Body of pancreas (tissue), 4 donors: ENCODE measurements around the gene ADD1. TPM values are rescaled to one million over a fixed set of nuclear protein-coding genes. Genes with fewer than 3 reads are reported as not detected.

ENCODE experiments used
- ATAC-seq: fragments of 150-250 bp; one replicate; pipeline ENCODE4 v1.9.1; 2016
- DNase-seq, 4 donors: peaks; one replicate each; pipeline ENCODE4 v3.0.0-alpha.2; 2019
- H3K27ac ChIP-seq, 4 donors: fragments of 200-600 bp; sonication (generic); 1 replicate in 3 of 4; 2 replicates in 1 of 4; pipeline versions ENCODE4 v1.5.1 to v1.6.1; 2016 to 2019; ENCODE audit warnings: mild to moderate bottlenecking in 1 of 4, mixed read lengths in 1 of 4, moderate library complexity in 1 of 4
- H3K27me3 ChIP-seq, 2 donors: fragments of 200-600 bp; sonication (generic); one replicate each; pipeline ENCODE4 v1.6.0; 2016; ENCODE audit warnings: mild to moderate bottlenecking in 1 of 2
- H3K36me3 ChIP-seq, 2 donors: fragments of 200-600 bp; sonication (generic); replicated peaks in 1 of 2; 2 replicates each; pipeline ENCODE4 v1.5.1; 2016; ENCODE audit warnings: low read depth in 2 of 2; ENCODE audit not compliant: insufficient read depth in 1 of 2
- H3K4me1 ChIP-seq: fragments of 200-600 bp; sonication (generic); one replicate; pipeline ENCODE4 v1.6.0; 2016
- H3K4me3 ChIP-seq, 2 donors: fragments of 200-600 bp; sonication (generic); 1 replicate in 1 of 2; 2 replicates in 1 of 2; pipeline ENCODE4 v1.5.1; 2016 to 2019
- H3K9me3 ChIP-seq, 3 donors: fragments of 200-600 bp; sonication (generic); 1 replicate in 2 of 3; 2 replicates in 1 of 3; pipeline ENCODE4 v1.5.1; 2016
- POLR2A ChIP-seq, 3 donors: fragments of 450-650 bp; IDR thresholded peaks; one replicate each; pipeline ENCODE4 v1.6.1; 2016; ENCODE audit warnings: antibody characterized with exemption in 3 of 3, mild to moderate bottlenecking in 2 of 3
- WGBS, 2 donors: methylation state at CpG; one replicate each; pipeline ENCODE4 v1.1.5; 2017; 5-methylcytosine and 5-hydroxymethylcytosine counted together
- intact Hi-C: fragments of 100-400 bp; cut with DNase I; formaldehyde crosslinking; loops from one replicate; pipeline ENCODE4 v1.15.1; 2023
- total RNA-seq, 2 donors: library from RNA; depleted of rRNA; stranded (reverse); fragments of >200 nt; gene quantifications; one replicate each; pipeline ENCODE4 v1.1.0, GENCODE V29; 2016
- TF ChIP-seq, protein P1 (sequence below), 7 experiments: fragments of 450-650 bp in 4 of 7; fragments of 200-600 bp in 3 of 7; sonication (generic) in 3 of 7; IDR thresholded peaks; one replicate each; pipeline ENCODE4 v1.5.1; 2016 to 2019; ENCODE audit warnings: antibody characterized with exemption in 7 of 7

The ADD1 gene
- total RNA-seq, 2 donors from 2014 or later, result 84.1 to 266 TPM

GRCh38 chr4:2833671-2834000 is 10.0 kb upstream of the ADD1 start:
- H3K4me1 ChIP-seq, result peaks cover 4% of the 10 kb centered on the region
- H3K4me3 ChIP-seq, result no peak overlapping the region
- DNase-seq, result peak in 1 of 4 donors; percentile 4
- no peaks in the 10 kb centered on the region for H3K9me3 ChIP-seq
- 94 to 96% methylated on average over 5 to 7 of the region's 7 CpGs for WGBS, 2 donors
- intact Hi-C loops, result no loop called here
- no peak overlapping the region for H3K27ac ChIP-seq
- no peak for ATAC-seq
- H3K27me3 ChIP-seq, result no peaks in the 10 kb centered on the region
- TF ChIP-seq POLR2A (IDR thresholded peaks at IDR 0.05), result no peak
- TF ChIP-seq, protein P1, sequence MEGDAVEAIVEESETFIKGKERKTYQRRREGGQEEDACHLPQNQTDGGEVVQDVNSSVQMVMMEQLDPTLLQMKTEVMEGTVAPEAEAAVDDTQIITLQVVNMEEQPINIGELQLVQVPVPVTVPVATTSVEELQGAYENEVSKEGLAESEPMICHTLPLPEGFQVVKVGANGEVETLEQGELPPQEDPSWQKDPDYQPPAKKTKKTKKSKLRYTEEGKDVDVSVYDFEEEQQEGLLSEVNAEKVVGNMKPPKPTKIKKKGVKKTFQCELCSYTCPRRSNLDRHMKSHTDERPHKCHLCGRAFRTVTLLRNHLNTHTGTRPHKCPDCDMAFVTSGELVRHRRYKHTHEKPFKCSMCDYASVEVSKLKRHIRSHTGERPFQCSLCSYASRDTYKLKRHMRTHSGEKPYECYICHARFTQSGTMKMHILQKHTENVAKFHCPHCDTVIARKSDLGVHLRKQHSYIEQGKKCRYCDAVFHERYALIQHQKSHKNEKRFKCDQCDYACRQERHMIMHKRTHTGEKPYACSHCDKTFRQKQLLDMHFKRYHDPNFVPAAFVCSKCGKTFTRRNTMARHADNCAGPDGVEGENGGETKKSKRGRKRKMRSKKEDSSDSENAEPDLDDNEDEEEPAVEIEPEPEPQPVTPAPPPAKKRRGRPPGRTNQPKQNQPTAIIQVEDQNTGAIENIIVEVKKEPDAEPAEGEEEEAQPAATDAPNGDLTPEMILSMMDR (IDR thresholded peaks at IDR 0.05), result no peak
- peaks cover 0 to 30% of the 10 kb centered on the region in 2 donors for H3K36me3 ChIP-seq

- H3K9me3 ChIP-seq, result no peaks in the 10 kb centered on the region
- H3K27me3 ChIP-seq, result no peaks in the 10 kb centered on the region
- WGBS, 2 donors, result 86 to 93% methylated on average over 7 to 12 of the region's 13 CpGs
- peaks cover 4% of the 10 kb centered on the region for H3K4me1 ChIP-seq
- intact Hi-C loops, result no loop called here
- DNase-seq (peak in 3 of 4 donors; percentile 4 to 9 (median 5)), ATAC-seq (no peak)
- peaks cover 0 to 30% of the 10 kb centered on the region in 2 donors for H3K36me3 ChIP-seq
- H3K27ac ChIP-seq, result no peak overlapping the region
- TF ChIP-seq, protein P1 (IDR thresholded peaks at IDR 0.05), result no peak
- no peak for TF ChIP-seq POLR2A (IDR thresholded peaks at IDR 0.05)
- no peak overlapping the region for H3K4me3 ChIP-seq
These were observed 9.4 kb upstream of the ADD1 start for GRCh38 chr4:2834001-2834921.

- 92% methylated on average over 8 of the region's 8 CpGs; no CpG with 5 or more reads in 1 of the 2 donors for WGBS, 2 donors
- peaks cover 0 to 21% of the 10 kb centered on the region in 2 donors for H3K36me3 ChIP-seq
- H3K27ac ChIP-seq, result no peak overlapping the region
- peaks cover 4% of the 10 kb centered on the region for H3K4me1 ChIP-seq
- H3K9me3 ChIP-seq, result no peaks in the 10 kb centered on the region
- TF ChIP-seq, protein P1 (IDR thresholded peaks at IDR 0.05), result no peak
- no peak for TF ChIP-seq POLR2A (IDR thresholded peaks at IDR 0.05)
- no peaks in the 10 kb centered on the region for H3K27me3 ChIP-seq
- no peak overlapping the region for H3K4me3 ChIP-seq
- intact Hi-C loops, result no loop called here
- no peak for ATAC-seq
- DNase-seq, result peak in 2 of 4 donors; percentile 10 to 11
These were observed 7.7 kb upstream of the ADD1 start for GRCh38 chr4:2835978-2836377.

- peaks cover 0 to 16% of the 10 kb centered on the region in 2 donors for H3K36me3 ChIP-seq
- H3K4me1 ChIP-seq, result peaks cover 4% of the 10 kb centered on the region
- no peak for TF ChIP-seq POLR2A (IDR thresholded peaks at IDR 0.05)
- TF ChIP-seq, protein P1 (IDR thresholded peaks at IDR 0.05), result no peak
- DNase-seq, result peak in 1 of 4 donors; percentile 10
- H3K9me3 ChIP-seq, result no peaks in the 10 kb centered on the region
- no peak overlapping the region for H3K27ac ChIP-seq
- 86 to 100% methylated on average over 3 to 5 of the region's 5 CpGs for WGBS, 2 donors
- intact Hi-C loops, result no loop called here
- ATAC-seq, result no peak
- no peaks in the 10 kb centered on the region for H3K27me3 ChIP-seq
- no peak overlapping the region for H3K4me3 ChIP-seq
These were observed 7.2 kb upstream of the ADD1 start for GRCh38 chr4:2836391-2836859.
